GM12892 (cell line): Measurements from ENCODE around the gene SNX5.

Experiments
- DNase-seq: peaks from one replicate; pipeline ENCODE4 v3.0.0; 2011; ENCODE audit not compliant: insufficient read length
- FAIRE-seq: peaks from 2 replicates; lab custom pipeline; 2011; peaks lifted over from hg19 to GRCh38; lab: Jason Lieb, UNC
- POLR2A ChIP-seq: IDR thresholded peaks from 2 replicates; pipeline ENCODE4 v1.6.1; 2011; ENCODE audit warnings: low read depth, low read length, control low read depth
- POLR2AphosphoS5 ChIP-seq: IDR thresholded peaks from 2 replicates; pipeline ENCODE4 v1.6.1; 2011; ENCODE audit warnings: low read depth, low read length, control low read depth
- TAF1 ChIP-seq: IDR thresholded peaks from 2 replicates; pipeline ENCODE4 v1.6.1; 2011; ENCODE audit warnings: low read depth, mild to moderate bottlenecking, control low read depth, low read length, borderline replicate concordance

SNX5 gene

GRCh38 chr20:17941826-17942196 is 26.8 kb downstream of the SNX5 start:
- TF ChIP-seq TAF1, result no peak
- TF ChIP-seq POLR2AphosphoS5, result no peak
- no peak for TF ChIP-seq POLR2A
- DNase-seq, result no peak
- no peak for FAIRE-seq

DNA sequence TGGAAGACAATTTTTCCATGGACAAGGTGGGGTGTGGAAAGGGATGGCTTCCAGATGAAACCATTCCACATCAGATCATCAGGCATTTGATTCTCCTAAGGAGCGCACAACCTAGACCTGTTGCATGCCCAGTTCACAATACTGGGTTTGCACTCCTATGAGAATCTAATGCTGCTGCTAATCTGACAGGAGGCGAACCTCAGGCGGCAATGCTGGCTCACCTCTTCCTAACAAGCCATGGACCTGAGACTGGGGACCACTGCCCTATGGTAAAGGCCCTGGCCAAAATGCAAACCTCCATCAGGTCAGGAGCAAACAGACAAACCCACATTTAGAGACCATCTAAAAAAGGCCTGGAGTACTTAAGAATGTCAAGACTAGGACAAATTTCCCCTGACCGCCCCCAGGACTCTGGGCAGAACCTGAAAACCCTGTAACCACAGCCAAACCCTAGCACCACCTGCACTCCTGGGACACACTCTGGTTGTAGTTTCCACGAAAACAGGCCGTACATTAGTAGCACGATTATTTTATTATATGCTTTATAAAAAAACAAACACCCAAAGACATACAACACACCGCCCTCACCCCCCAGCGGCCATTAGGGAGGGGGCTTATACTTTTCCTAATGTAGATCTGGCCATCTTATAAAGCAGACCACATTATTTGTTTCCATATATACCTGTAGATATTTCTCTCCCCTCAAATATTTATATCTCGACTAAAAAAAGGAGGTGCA is 27.3 kb downstream of the SNX5 start:
- no peak for FAIRE-seq
- DNase-seq, result no peak
- TF ChIP-seq POLR2A, result peak; percentile 35
- peak; percentile 54; the same call in 1 of the 2 replicates for TF ChIP-seq POLR2AphosphoS5
- no peak for TF ChIP-seq TAF1

DNA sequence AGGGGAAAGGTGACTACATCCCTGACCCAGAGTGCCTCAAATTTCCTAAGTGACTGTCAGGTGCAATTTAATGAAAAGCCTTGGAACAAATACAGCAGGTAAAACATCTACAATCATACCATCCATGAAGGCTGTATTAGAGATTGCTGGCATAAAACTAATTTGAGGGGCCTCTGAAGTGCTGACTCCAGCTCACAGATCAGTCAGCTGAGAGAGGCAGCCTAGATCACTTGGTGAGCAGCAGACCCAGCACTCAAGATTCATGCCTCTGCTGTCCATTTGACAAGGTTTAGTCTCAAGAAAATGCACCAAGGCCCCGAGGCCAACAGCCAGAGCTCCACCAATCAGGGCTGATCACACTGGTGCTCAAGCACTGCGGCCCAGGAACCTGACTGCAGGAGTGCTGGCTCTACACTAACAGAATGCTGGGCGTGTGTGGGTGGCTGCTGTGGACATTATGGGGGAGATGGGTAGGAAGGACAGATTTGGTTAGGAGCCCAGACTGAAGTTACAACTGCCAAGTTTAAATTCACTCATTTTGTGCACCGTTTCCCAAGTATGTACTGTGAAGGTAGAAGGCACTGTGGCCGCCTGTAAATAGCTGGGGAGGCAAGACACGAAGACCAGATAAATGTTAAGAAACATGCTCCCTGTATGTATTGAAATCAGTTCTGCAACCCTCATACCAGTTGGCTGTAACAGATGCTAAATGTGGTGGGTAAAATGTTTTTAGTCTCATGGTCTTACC is 28.2 kb downstream of the SNX5 start:
- DNase-seq (no peak), FAIRE-seq (no peak)
- TF ChIP-seq POLR2A, result no peak
- TF ChIP-seq POLR2AphosphoS5, result no peak
- no peak for TF ChIP-seq TAF1

DNA sequence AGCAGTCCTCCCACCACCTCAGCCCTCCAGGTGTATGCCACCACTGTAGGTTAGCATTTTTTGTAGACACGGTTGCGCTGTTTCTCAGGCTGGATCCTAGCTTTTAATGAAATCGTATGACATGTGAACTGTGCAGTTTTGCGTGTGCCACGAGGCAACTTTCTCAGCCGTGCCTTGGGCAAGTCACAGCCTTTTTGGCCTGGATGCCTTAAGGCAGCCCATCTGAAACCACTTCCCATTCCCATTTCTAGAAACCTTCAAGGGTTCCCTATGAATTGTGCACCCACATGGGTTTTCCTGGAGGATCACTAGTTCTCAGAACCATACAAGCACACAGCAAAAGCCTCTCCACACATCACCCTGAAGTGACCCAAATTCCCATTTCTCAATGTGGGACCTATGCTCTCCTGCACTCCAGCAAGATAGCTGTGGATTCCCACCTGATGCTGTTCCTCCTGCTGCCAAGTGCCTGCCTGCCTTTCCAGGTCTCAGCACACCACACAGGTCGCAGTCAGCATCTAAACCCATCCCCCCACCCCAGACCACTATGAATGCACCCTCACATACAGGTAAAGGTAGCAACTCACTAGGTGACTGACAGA is 28.9 kb downstream of the SNX5 start:
- no peak for TF ChIP-seq POLR2A
- TF ChIP-seq POLR2AphosphoS5, result no peak
- TF ChIP-seq TAF1, result no peak
- FAIRE-seq, result no peak
- DNase-seq, result no peak

GRCh38 chr20:17938871-17939619 is 29.5 kb downstream of the SNX5 start:
- no peak for TF ChIP-seq TAF1
- TF ChIP-seq POLR2A, result no peak
- TF ChIP-seq POLR2AphosphoS5, result no peak
- FAIRE-seq (peak; percentile 91), DNase-seq (peak; percentile 58)

GRCh38 chr20:17936761-17937732 is 31.5 kb downstream of the SNX5 start:
- DNase-seq, result no peak
- TF ChIP-seq POLR2AphosphoS5 (no peak), TAF1 (no peak), POLR2A (no peak)
- peak; percentile 36 for FAIRE-seq

DNA sequence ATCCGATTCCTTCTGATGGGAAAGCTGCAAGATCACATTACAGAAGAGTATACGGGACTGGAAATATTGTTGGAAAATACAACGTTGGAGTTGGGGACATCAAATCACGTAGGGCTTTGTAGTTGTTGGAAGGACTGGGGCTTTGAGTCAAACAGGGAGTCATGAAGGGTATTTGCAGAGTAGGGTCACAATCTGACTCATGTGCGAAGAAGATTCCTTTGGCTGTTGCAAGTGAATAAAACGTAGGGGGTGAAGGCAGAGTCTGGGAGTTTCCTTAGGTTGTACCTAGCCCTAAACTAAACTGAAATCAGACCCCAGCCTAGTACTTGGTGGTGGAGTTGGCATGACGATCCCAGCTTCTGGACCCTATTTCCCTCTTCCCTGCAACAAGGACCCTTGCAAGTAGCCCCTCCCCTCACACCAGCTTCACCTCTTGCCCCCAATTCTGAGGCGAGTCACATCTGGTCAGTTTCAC is 32.3 kb downstream of the SNX5 start:
- FAIRE-seq, result no peak
- DNase-seq, result no peak
- TF ChIP-seq POLR2AphosphoS5, result no peak
- no peak for TF ChIP-seq TAF1
- no peak for TF ChIP-seq POLR2A

GRCh38 chr20:17935761-17936160 is 32.8 kb downstream of the SNX5 start:
- TF ChIP-seq TAF1 (no peak), POLR2AphosphoS5 (no peak), POLR2A (no peak)
- no peak for FAIRE-seq
- no peak for DNase-seq

- TF ChIP-seq POLR2AphosphoS5 (no peak), POLR2A (no peak), TAF1 (no peak)
- no peak for DNase-seq
- no peak for FAIRE-seq
Observed at GRCh38 chr20:17935186-17935585, 33.4 kb downstream of the SNX5 start.

- no peak for FAIRE-seq
Observed at GRCh38 chr20:17934141-17934862, 34.3 kb downstream of the SNX5 start.

More at GRCh38 chr20:17934141-17934862, 34.3 kb downstream of the SNX5 start:
- no peak for TF ChIP-seq TAF1
- no peak for TF ChIP-seq POLR2AphosphoS5
- no peak for TF ChIP-seq POLR2A
- no peak for DNase-seq
